Caki2 (cell line): ENCODE data around the gene CRX. TPM values are rescaled to one million over a fixed set of nuclear protein-coding genes. Genes with fewer than 3 reads are reported as not detected.
A peak's percentile ranks its signal among the peaks of the same experiment; 100 is the strongest.

Source experiments
- DNase-seq: peaks from one replicate; pipeline ENCODE4 v3.0.0-alpha.2; 2015; ENCODE audit warnings: low read depth
- in situ Hi-C: cut with HindIII; loops from 2 replicates; pipeline ENCODE4 v1.10.0; 2016; ENCODE audit warnings: low sequenced_read_pairs, low pct_unique_long_range_greater_than_20kb, mixed read lengths
- total RNA-seq: library from RNA; depleted of rRNA; stranded (reverse); fragments of >200 nt; shearing (Covaris generic); gene quantifications from 2 replicates; pipeline ENCODE4 v1.2.3, GENCODE V29; 2014; ENCODE audit warnings: low replicate concordance; rRNA removed

Gene CRX
- total RNA-seq, 1 experiment from 2014 or later = not detected

- in situ Hi-C loops = no loop called here
- no peak for DNase-seq
These were observed 69.8 kb downstream of the CRX start for GRCh38 chr19:47891622-47891922.

- DNase-seq = peak; percentile 98
- in situ Hi-C loops = no loop called here
These were observed 70.4 kb downstream of the CRX start for GRCh38 chr19:47891923-47892666.

Other genes with a start within 250 kb of the CRX start
- not detected in 2 replicates for gene ZNF541, start 248.8 kb upstream of the CRX start, total RNA-seq
- 0.29 and 0.34 TPM in 2 replicates for gene BICRA, start 212.8 kb upstream of the CRX start, total RNA-seq
- 7.4 and 12.4 TPM in 2 replicates for gene EHD2, start 108.5 kb upstream of the CRX start, total RNA-seq
- 535 and 553 TPM in 2 replicates for gene NOP53, start 76.4 kb upstream of the CRX start, total RNA-seq
- 158 and 233 TPM in 2 replicates for gene SELENOW, start 43.2 kb upstream of the CRX start, total RNA-seq
- not detected in 2 replicates for gene TPRX1, start 17.4 kb upstream of the CRX start, total RNA-seq
- not detected in 2 replicates for gene TPRX2, start 37.3 kb downstream of the CRX start, total RNA-seq
- gene SULT2A1, start 64.4 kb downstream of the CRX start, total RNA-seq = not detected in 2 replicates
- not detected in 2 replicates for gene BSPH1, start 170.2 kb downstream of the CRX start, total RNA-seq
- gene ELSPBP1, start 172.7 kb downstream of the CRX start, total RNA-seq = not detected in 2 replicates
- gene CABP5, start 222.1 kb downstream of the CRX start, total RNA-seq = not detected in 2 replicates